K562 (cell line): Measurements from ENCODE around the gene ABHD12.

Source experiments
- BHLHE40 ChIP-seq: IDR thresholded peaks from 2 replicates; pipeline ENCODE4 v1.6.1; 2011; ENCODE audit warnings: low read length, improper control_type of control experiment
- CEBPB ChIP-seq: fragments of 450-650 bp; IDR thresholded peaks from 2 replicates; pipeline ENCODE4 v1.6.1; 2016; ENCODE audit warnings: missing genetic modification characterization, missing compliant biosample characterization
- CTBP1 ChIP-seq: fragments of 450-650 bp; IDR thresholded peaks from 2 replicates; pipeline ENCODE4 v1.6.1; 2016; ENCODE audit warnings: borderline replicate concordance
- EGR1 ChIP-seq: fragments of 450-650 bp; conservative IDR thresholded peaks from 2 replicates; pipeline ENCODE4 v1.6.1; 2017; ENCODE audit warnings: mild to moderate bottlenecking
- JUNB ChIP-seq: fragments of 450-650 bp; formaldehyde crosslinking; conservative IDR thresholded peaks from 2 replicates; pipeline ENCODE4 v1.4.0; 2020; ENCODE audit warnings: mild to moderate bottlenecking
- TCF3 ChIP-seq: sonication (generic); formaldehyde crosslinking; IDR thresholded peaks from 2 replicates; pipeline ENCODE4 v1.4.0; 2020; ENCODE audit warnings: mild to moderate bottlenecking, missing genetic modification reagents
- ZFP1 ChIP-seq: fragments of 450-650 bp; formaldehyde crosslinking; IDR thresholded peaks from 2 replicates; pipeline ENCODE4 v1.4.0; 2020; ENCODE audit warnings: mild to moderate bottlenecking, mixed read lengths
- ZFP30 ChIP-seq: fragments of 250-450 bp; sonication (Bioruptor Pico); IDR thresholded peaks from 2 replicates; pipeline ENCODE4 v1.8.0; 2022; ENCODE audit warnings: moderate library complexity, mild to moderate bottlenecking, inconsistent platforms, borderline replicate concordance
- ZNF280B ChIP-seq: fragments of 250-450 bp; sonication (Bioruptor Pico); IDR thresholded peaks from 2 replicates; pipeline ENCODE4 v1.5.1; 2021; ENCODE audit warnings: mild to moderate bottlenecking
- ZNF830 ChIP-seq: fragments of 250-450 bp; sonication (Bioruptor Pico); IDR thresholded peaks from 2 replicates; pipeline ENCODE4 v1.5.0; 2021; ENCODE audit warnings: mild to moderate bottlenecking
- ZZZ3 ChIP-seq: fragments of 450-650 bp; IDR thresholded peaks from 2 replicates; pipeline ENCODE4 v1.6.1; 2016; ENCODE audit warnings: antibody characterized with exemption, mild to moderate bottlenecking, moderate library complexity
- TF ChIP-seq, protein P1 (sequence below), 3 experiments: IDR thresholded peaks in 2 of 3; conservative IDR thresholded peaks in 1 of 3; 2 replicates each; pipeline ENCODE4 v1.5.1; 2011 to 2012; ENCODE audit warnings: low read length in 3 of 3, mild to moderate bottlenecking in 3 of 3, control low read depth in 2 of 3, improper control_type of control experiment in 1 of 3, inconsistent platforms in 1 of 3, low read depth in 1 of 3, mixed read lengths in 1 of 3, moderate library complexity in 1 of 3; ENCODE audit not compliant: insufficient read depth in 2 of 3
- TF ChIP-seq, protein P2 (sequence below): fragments of 450-650 bp; IDR thresholded peaks from 2 replicates; pipeline ENCODE4 v1.6.1; 2016; ENCODE audit warnings: mild to moderate bottlenecking, moderate library complexity
- TF ChIP-seq, protein P3 (sequence below): IDR thresholded peaks from 3 replicates; pipeline ENCODE4 v1.6.1; 2011; ENCODE audit warnings: borderline replicate concordance, mild to moderate bottlenecking, moderate library complexity; ENCODE audit not compliant: insufficient read length; ENCODE audit errors: extremely low read depth

DNA sequence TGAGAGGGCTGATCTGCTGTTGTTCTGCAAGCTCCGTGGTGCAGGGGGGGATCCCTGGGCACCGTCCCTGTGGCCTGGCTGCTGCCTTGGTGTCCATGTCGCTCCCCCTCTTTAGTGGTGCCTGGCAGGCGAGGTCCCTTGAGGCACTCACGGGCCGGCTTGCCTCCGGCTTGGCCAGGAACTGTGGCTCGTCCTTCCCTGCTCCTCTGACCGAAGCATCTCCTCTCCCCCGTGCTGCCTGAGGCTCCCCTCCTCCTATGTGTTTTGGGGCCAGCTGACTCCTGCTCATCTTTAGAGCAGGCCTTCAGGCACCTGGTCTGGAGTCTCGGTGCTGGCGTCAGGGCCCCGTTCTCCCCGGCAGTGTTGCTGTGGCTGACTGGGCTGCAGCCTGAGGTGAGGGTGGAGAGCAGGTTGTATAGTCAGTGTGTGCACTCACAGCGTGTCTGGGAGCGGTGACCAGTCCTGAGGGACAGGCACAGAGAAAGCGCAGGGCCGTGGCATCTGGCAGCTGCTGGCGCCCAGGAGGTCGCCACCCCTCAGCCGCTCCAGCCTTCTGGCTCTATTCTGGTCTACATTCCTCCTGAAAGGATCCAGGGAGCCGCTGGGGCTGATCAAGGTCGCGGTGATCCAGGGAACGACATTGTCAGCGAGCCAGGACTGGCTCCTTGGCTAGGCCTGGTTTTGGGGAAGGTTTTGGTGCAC is 99.1 kb downstream of the ABHD12 start:
- TF ChIP-seq ZNF830 (CRISPR knock-in tag) (no peak), TCF3 (CRISPR knock-in tag) (no peak), ZZZ3 (no peak), ZFP1 (CRISPR knock-in tag) (no peak), EGR1 (no peak), JUNB (CRISPR knock-in tag) (no peak), CTBP1 (no peak), BHLHE40 (no peak), ZFP30 (no peak), CEBPB (tag) (no peak), ZNF280B (CRISPR knock-in tag) (no peak)
- TF ChIP-seq, protein P1, sequence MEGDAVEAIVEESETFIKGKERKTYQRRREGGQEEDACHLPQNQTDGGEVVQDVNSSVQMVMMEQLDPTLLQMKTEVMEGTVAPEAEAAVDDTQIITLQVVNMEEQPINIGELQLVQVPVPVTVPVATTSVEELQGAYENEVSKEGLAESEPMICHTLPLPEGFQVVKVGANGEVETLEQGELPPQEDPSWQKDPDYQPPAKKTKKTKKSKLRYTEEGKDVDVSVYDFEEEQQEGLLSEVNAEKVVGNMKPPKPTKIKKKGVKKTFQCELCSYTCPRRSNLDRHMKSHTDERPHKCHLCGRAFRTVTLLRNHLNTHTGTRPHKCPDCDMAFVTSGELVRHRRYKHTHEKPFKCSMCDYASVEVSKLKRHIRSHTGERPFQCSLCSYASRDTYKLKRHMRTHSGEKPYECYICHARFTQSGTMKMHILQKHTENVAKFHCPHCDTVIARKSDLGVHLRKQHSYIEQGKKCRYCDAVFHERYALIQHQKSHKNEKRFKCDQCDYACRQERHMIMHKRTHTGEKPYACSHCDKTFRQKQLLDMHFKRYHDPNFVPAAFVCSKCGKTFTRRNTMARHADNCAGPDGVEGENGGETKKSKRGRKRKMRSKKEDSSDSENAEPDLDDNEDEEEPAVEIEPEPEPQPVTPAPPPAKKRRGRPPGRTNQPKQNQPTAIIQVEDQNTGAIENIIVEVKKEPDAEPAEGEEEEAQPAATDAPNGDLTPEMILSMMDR (IDR thresholded peaks at IDR 0.05 in 2 of 3, conservative IDR thresholded peaks at IDR 0.05 in 1 of 3; ENCODE audit: insufficient read depth in 2 of 3, low read depth in 1 of 3, low read length in 3 of 3), result no peak
- TF ChIP-seq, protein P2, sequence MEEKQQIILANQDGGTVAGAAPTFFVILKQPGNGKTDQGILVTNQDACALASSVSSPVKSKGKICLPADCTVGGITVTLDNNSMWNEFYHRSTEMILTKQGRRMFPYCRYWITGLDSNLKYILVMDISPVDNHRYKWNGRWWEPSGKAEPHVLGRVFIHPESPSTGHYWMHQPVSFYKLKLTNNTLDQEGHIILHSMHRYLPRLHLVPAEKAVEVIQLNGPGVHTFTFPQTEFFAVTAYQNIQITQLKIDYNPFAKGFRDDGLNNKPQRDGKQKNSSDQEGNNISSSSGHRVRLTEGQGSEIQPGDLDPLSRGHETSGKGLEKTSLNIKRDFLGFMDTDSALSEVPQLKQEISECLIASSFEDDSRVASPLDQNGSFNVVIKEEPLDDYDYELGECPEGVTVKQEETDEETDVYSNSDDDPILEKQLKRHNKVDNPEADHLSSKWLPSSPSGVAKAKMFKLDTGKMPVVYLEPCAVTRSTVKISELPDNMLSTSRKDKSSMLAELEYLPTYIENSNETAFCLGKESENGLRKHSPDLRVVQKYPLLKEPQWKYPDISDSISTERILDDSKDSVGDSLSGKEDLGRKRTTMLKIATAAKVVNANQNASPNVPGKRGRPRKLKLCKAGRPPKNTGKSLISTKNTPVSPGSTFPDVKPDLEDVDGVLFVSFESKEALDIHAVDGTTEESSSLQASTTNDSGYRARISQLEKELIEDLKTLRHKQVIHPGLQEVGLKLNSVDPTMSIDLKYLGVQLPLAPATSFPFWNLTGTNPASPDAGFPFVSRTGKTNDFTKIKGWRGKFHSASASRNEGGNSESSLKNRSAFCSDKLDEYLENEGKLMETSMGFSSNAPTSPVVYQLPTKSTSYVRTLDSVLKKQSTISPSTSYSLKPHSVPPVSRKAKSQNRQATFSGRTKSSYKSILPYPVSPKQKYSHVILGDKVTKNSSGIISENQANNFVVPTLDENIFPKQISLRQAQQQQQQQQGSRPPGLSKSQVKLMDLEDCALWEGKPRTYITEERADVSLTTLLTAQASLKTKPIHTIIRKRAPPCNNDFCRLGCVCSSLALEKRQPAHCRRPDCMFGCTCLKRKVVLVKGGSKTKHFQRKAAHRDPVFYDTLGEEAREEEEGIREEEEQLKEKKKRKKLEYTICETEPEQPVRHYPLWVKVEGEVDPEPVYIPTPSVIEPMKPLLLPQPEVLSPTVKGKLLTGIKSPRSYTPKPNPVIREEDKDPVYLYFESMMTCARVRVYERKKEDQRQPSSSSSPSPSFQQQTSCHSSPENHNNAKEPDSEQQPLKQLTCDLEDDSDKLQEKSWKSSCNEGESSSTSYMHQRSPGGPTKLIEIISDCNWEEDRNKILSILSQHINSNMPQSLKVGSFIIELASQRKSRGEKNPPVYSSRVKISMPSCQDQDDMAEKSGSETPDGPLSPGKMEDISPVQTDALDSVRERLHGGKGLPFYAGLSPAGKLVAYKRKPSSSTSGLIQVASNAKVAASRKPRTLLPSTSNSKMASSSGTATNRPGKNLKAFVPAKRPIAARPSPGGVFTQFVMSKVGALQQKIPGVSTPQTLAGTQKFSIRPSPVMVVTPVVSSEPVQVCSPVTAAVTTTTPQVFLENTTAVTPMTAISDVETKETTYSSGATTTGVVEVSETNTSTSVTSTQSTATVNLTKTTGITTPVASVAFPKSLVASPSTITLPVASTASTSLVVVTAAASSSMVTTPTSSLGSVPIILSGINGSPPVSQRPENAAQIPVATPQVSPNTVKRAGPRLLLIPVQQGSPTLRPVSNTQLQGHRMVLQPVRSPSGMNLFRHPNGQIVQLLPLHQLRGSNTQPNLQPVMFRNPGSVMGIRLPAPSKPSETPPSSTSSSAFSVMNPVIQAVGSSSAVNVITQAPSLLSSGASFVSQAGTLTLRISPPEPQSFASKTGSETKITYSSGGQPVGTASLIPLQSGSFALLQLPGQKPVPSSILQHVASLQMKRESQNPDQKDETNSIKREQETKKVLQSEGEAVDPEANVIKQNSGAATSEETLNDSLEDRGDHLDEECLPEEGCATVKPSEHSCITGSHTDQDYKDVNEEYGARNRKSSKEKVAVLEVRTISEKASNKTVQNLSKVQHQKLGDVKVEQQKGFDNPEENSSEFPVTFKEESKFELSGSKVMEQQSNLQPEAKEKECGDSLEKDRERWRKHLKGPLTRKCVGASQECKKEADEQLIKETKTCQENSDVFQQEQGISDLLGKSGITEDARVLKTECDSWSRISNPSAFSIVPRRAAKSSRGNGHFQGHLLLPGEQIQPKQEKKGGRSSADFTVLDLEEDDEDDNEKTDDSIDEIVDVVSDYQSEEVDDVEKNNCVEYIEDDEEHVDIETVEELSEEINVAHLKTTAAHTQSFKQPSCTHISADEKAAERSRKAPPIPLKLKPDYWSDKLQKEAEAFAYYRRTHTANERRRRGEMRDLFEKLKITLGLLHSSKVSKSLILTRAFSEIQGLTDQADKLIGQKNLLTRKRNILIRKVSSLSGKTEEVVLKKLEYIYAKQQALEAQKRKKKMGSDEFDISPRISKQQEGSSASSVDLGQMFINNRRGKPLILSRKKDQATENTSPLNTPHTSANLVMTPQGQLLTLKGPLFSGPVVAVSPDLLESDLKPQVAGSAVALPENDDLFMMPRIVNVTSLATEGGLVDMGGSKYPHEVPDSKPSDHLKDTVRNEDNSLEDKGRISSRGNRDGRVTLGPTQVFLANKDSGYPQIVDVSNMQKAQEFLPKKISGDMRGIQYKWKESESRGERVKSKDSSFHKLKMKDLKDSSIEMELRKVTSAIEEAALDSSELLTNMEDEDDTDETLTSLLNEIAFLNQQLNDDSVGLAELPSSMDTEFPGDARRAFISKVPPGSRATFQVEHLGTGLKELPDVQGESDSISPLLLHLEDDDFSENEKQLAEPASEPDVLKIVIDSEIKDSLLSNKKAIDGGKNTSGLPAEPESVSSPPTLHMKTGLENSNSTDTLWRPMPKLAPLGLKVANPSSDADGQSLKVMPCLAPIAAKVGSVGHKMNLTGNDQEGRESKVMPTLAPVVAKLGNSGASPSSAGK, result no peak
- TF ChIP-seq, protein P3, sequence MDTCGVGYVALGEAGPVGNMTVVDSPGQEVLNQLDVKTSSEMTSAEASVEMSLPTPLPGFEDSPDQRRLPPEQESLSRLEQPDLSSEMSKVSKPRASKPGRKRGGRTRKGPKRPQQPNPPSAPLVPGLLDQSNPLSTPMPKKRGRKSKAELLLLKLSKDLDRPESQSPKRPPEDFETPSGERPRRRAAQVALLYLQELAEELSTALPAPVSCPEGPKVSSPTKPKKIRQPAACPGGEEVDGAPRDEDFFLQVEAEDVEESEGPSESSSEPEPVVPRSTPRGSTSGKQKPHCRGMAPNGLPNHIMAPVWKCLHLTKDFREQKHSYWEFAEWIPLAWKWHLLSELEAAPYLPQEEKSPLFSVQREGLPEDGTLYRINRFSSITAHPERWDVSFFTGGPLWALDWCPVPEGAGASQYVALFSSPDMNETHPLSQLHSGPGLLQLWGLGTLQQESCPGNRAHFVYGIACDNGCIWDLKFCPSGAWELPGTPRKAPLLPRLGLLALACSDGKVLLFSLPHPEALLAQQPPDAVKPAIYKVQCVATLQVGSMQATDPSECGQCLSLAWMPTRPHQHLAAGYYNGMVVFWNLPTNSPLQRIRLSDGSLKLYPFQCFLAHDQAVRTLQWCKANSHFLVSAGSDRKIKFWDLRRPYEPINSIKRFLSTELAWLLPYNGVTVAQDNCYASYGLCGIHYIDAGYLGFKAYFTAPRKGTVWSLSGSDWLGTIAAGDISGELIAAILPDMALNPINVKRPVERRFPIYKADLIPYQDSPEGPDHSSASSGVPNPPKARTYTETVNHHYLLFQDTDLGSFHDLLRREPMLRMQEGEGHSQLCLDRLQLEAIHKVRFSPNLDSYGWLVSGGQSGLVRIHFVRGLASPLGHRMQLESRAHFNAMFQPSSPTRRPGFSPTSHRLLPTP, result no peak
